Astrocyte of the spinal cord (primary cell): ENCODE results near the gene VWA3A.

ENCODE experiments used
- DNase-seq: peaks from one replicate; pipeline ENCODE4 v3.0.0; 2011; ENCODE audit warnings: low read depth, low spot score
- H3K4me3 ChIP-seq: 2 replicates; pipeline ENCODE4 v1.5.1; 2011; ENCODE audit warnings: low read depth, mild to moderate bottlenecking, low read length, moderate library complexity
- in situ Hi-C: cut with HindIII; loops from 2 replicates; pipeline ENCODE4 v1.10.0; 2017; ENCODE audit warnings: low sequenced_read_pairs
- TF ChIP-seq, protein P1 (sequence below): IDR thresholded peaks from 2 replicates; pipeline ENCODE4 v1.5.1; 2012; ENCODE audit warnings: low read depth, mild to moderate bottlenecking, low read length, inconsistent platforms

VWA3A gene

DNA sequence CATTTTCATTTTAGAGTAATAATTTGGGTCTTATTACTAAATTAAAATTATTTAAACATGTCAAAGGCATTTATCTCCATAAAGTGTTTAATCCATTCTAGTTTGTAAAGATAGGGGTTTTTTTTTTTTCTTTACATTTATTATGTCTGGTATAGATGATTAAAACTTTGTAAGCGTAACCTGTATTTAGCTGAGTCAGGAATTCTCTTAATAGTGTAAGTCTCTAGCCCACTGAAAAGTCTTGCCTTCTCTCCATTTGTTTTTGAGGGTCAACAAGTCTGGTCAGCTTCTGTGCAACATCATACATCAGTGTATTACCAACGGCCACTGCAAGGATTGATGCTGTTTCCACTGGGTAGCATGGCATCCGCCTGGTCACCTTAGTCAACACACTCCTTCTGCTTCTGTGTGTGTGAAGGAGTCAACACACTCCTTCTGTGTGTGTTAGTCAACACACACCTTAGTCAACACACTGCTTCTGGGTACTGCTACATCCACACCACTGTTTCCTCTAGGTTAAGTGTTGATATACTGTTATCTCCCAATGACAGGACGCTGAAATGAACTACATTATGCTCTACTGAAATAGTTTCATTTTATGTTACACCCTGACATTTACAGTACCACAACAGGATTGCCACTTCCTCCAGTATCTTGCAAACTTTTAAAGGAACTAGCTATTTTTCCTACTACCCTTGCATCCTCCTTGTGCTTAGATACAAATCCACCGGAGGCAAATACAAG, 37.3 kb upstream of the VWA3A start:
- no peak for DNase-seq
- in situ Hi-C loops, result no loop called here
- TF ChIP-seq, protein P1, sequence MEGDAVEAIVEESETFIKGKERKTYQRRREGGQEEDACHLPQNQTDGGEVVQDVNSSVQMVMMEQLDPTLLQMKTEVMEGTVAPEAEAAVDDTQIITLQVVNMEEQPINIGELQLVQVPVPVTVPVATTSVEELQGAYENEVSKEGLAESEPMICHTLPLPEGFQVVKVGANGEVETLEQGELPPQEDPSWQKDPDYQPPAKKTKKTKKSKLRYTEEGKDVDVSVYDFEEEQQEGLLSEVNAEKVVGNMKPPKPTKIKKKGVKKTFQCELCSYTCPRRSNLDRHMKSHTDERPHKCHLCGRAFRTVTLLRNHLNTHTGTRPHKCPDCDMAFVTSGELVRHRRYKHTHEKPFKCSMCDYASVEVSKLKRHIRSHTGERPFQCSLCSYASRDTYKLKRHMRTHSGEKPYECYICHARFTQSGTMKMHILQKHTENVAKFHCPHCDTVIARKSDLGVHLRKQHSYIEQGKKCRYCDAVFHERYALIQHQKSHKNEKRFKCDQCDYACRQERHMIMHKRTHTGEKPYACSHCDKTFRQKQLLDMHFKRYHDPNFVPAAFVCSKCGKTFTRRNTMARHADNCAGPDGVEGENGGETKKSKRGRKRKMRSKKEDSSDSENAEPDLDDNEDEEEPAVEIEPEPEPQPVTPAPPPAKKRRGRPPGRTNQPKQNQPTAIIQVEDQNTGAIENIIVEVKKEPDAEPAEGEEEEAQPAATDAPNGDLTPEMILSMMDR, result no peak
- H3K4me3 ChIP-seq, result no peak overlapping the region

DNA sequence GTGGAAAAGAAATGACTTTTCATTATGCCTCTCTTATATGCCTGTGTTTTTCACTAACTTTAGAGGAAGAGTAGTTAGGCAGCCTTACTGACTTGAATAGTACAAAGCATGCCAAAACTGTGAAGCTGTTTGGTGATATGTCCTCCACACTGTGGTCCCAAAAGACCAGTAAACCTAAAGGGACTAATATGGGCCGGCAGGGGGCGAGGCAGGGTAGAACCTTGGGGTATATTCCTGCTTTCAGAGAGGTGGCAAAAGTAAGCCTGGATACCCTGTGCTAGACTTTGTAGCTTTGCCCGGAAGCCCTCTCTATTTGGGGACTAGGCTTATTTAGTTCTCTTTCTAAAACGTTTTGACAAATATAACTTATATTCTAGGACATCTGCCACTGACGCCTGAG, 36.5 kb upstream of the VWA3A start:
- DNase-seq, result no peak
- no peak overlapping the region for H3K4me3 ChIP-seq
- TF ChIP-seq, protein P1, result no peak
- in situ Hi-C loops, result no loop called here

DNA sequence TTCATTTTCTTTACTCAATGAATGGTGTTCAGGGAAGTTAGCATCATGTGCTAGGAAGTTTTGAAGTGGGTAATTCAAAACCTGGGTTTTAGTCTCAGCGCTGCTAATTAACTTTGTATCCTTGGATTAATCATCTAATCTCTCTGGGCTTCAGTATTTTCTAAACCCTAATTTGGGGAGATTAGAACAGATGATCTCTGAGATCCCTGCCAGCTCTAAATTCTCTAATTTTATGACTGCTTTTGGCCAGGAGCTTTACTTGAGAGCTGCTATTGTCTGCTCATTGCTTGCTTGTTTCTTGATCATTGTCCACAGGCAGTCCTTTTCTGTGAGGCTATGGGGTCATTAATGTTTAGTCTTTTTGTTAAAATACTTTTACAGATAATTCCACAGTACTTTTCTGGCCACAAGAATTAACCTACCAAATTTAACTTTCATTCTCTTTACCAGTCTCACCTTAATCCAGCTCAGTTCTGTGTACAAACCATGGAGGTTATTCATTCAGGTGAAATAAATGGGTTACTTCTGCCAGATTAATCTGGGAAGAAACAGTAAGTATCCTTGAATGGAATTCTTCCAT, 28.4 kb upstream of the VWA3A start:
- in situ Hi-C loops, result no loop called here
- TF ChIP-seq, protein P1, result no peak
- no peak overlapping the region for H3K4me3 ChIP-seq
- no peak for DNase-seq

DNA sequence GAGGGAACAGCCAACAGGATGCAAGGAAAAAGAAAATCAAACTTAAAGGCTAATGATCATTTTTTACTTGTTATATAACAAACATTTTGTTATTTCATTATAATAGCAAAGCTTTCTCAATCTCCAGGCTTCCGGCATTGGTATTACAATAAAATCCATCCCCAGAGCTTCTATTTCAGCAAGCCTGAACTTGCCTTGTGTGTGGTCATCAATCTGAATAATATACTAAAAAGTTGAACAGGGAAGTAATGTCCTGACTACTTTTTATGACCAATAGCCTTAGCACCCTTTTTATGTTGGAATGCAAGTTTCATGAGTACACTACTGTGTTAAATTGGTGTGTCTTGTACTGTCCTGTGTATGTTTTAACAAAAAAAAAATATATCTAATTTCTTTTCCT, 27.1 kb upstream of the VWA3A start:
- TF ChIP-seq, protein P1, result no peak
- no peak for DNase-seq
- in situ Hi-C loops, result no loop called here
- H3K4me3 ChIP-seq, result no peak overlapping the region

DNA sequence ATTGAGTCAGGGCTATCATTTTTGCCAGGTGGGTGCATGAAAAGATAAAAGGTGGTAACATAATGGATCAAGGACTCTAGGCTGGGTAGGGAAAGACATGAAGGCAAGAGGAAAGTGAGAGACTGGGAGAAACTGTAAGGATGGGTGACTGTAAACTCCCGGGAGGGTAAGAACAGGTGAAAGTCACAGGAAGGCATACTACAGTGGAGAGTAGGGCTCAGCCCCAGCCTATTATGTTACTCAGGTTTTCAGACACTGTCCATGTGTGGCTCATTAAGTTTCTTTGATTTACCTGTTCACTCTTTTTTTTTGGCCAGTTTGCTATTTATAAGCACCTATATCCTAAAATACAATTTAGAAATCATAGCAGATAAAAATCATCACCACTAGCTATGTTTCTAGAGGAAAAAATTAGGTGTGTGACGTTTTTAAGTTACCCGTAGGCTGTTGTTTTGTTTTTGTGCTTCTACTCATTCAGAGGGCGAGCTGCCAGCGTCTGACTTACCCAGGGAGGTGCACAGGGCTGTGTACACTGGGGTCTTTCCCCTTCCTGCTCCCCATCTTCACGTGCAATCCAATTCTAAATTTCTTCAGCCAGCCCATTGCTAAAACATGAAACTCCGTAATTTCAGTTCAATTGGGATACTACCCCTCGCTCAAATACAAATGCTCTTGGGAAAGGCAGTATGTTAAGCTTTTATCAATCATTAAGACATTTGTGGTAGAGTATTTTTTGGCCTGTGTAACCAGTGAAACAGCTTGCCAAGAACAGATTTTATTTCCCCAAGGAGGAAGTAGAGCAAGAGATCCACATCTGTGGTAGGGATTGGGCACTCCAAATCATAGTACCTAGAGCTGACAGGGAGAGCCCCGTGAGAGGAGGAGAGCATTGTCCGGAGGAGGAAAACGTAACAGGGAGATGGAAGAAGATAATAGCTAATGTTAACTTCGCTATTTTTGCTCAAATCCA, 21.7 kb upstream of the VWA3A start:
- DNase-seq, result peak; percentile 55
- H3K4me3 ChIP-seq, result no peak overlapping the region
- in situ Hi-C loops, result no loop called here
- TF ChIP-seq, protein P1, result no peak

DNA sequence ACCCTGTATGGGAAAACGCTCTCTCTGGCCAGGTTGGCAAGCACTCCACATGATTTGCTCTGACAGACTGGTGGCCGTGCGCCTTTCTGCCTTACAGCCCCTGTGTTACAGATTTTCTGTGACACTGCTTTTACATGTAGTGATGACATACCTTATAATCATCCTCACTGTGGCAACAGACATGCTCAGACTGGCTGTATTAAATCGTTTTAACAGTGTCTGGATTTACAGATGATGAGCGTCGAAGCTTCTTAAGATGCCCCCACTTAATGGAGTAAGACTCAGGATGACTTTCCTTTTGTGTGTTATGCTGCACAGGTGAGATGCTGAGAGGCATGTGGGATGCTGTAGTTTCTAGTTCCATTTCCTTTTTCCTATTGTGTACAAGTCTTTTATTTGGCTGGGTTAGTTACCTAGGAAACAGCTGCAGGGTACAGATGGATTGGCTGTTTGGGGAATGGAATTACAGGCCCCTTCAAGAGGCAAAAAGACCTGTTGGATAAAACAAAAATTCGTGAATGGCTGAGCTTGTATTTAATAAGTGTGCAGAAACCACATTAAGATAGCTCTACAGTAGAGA, 20.9 kb upstream of the VWA3A start:
- DNase-seq, result no peak
- H3K4me3 ChIP-seq, result no peak overlapping the region
- TF ChIP-seq, protein P1, result no peak
- in situ Hi-C loops, result no loop called here
